ENCODE measurements around the gene BDH2. TPM values are rescaled to one million over a fixed set of nuclear protein-coding genes. Genes with fewer than 3 reads are reported as not detected.
A peak's percentile ranks its signal among the peaks of the same experiment; 100 is the strongest.

Gene BDH2
- total RNA-seq (2014; rRNA removed; shearing (Covaris generic)) = 36.5 and 60.0 TPM in 2 replicates
- polyA plus RNA-seq (2016; fragmentation: Nextera tagmentation; extraction: Ambion mirVana) = 66.4 and 73.9 TPM in 2 replicates
- long read RNA-seq, transcript BDH2-201 (10 exons, 1,126 nt) = major isoform, 37 of 52 reads
- long read RNA-seq, partial matches to known transcripts = 2 of 52 reads
- long read RNA-seq, other reads (novel, unspliced or antisense) = 9 of 52 reads

DNA sequence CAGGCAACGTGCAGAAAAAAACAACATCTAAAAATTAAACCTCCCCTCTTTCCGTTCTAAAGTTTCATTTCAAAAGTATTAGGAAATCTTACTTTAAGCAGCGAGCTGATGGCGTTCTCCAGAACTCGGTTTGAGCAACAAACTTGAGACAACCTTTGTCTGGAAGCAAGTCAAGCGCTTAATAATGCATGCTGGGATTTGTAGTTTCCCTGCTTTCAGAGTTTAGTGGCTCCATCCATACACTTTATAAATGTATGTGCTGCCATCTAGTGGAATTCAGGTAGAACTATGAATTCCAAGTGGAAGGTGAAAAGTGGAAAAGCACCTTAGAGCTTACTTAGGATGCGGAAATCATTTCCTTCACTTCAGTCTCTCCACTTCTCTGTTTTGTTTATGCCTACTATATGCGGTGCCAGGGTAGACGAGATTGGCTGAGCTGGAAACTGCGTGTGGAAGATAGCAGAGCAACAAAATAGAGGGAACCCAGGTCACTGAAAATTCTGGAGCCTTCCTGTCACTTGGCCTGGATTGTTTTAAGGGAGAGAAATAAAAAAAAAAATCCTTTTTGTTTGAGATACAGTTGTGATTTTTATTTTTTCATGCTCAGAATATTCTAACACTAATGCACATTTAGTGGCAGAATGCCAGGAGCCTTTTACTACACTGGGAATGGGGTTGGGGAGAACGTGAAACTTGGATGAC, at the start of gene BDH2:
Gene BDH2 (minus strand): TSS at position 144 of the 702 bp plus-strand sequence. CDS start 3,580 bp downstream, outside the sequence.
- H3K4me2 ChIP-seq = peak within 1 kb of the TSS; percentile 64
- H4K20me1 ChIP-seq (replicated peaks; ENCODE audit: insufficient read depth) = no peaks in the 10 kb centered on the region
- Mint-ChIP-seq H3K9me3 (no peaks in the 10 kb centered on the region), H3K27me3 (ENCODE audit: insufficient read depth, low read depth, poor library complexity) (no peaks in the 10 kb centered on the region), H3K27ac (peak within 1 kb of the TSS; percentile 75), H3K4me3 (peak within 1 kb of the TSS; percentile 82), H3K4me1 (peaks cover 13% of the 10 kb centered on the region), H3K36me3 (ENCODE audit: low read depth) (peaks cover 3% of the 10 kb centered on the region; the same call in 1 of the 3 replicates)
- ATAC-seq = peak; percentile 94
- H3K27ac ChIP-seq (ENCODE audit: low read depth) = no peak within 1 kb of the TSS
- peak; percentile 66 for TF ChIP-seq POLR2AphosphoS5 (IDR thresholded peaks at IDR 0.05; ENCODE audit: low read depth)
- TF ChIP-seq JUNB (IDR thresholded peaks at IDR 0.05; ENCODE audit: unreplicated experiment) = no peak
- TF ChIP-seq EZH2 (IDR thresholded peaks at IDR 0.05; ENCODE audit: low read depth, unreplicated experiment) = no peak
- TF ChIP-seq, protein P1, sequence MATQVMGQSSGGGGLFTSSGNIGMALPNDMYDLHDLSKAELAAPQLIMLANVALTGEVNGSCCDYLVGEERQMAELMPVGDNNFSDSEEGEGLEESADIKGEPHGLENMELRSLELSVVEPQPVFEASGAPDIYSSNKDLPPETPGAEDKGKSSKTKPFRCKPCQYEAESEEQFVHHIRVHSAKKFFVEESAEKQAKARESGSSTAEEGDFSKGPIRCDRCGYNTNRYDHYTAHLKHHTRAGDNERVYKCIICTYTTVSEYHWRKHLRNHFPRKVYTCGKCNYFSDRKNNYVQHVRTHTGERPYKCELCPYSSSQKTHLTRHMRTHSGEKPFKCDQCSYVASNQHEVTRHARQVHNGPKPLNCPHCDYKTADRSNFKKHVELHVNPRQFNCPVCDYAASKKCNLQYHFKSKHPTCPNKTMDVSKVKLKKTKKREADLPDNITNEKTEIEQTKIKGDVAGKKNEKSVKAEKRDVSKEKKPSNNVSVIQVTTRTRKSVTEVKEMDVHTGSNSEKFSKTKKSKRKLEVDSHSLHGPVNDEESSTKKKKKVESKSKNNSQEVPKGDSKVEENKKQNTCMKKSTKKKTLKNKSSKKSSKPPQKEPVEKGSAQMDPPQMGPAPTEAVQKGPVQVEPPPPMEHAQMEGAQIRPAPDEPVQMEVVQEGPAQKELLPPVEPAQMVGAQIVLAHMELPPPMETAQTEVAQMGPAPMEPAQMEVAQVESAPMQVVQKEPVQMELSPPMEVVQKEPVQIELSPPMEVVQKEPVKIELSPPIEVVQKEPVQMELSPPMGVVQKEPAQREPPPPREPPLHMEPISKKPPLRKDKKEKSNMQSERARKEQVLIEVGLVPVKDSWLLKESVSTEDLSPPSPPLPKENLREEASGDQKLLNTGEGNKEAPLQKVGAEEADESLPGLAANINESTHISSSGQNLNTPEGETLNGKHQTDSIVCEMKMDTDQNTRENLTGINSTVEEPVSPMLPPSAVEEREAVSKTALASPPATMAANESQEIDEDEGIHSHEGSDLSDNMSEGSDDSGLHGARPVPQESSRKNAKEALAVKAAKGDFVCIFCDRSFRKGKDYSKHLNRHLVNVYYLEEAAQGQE (IDR thresholded peaks at IDR 0.05; ENCODE audit: unreplicated experiment) = no peak
- TF ChIP-seq, protein P2, sequence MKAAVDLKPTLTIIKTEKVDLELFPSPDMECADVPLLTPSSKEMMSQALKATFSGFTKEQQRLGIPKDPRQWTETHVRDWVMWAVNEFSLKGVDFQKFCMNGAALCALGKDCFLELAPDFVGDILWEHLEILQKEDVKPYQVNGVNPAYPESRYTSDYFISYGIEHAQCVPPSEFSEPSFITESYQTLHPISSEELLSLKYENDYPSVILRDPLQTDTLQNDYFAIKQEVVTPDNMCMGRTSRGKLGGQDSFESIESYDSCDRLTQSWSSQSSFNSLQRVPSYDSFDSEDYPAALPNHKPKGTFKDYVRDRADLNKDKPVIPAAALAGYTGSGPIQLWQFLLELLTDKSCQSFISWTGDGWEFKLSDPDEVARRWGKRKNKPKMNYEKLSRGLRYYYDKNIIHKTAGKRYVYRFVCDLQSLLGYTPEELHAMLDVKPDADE (IDR thresholded peaks at IDR 0.05) = peak; percentile 66; the same call in 1 of the 2 replicates
- TF ChIP-seq, protein P3, sequence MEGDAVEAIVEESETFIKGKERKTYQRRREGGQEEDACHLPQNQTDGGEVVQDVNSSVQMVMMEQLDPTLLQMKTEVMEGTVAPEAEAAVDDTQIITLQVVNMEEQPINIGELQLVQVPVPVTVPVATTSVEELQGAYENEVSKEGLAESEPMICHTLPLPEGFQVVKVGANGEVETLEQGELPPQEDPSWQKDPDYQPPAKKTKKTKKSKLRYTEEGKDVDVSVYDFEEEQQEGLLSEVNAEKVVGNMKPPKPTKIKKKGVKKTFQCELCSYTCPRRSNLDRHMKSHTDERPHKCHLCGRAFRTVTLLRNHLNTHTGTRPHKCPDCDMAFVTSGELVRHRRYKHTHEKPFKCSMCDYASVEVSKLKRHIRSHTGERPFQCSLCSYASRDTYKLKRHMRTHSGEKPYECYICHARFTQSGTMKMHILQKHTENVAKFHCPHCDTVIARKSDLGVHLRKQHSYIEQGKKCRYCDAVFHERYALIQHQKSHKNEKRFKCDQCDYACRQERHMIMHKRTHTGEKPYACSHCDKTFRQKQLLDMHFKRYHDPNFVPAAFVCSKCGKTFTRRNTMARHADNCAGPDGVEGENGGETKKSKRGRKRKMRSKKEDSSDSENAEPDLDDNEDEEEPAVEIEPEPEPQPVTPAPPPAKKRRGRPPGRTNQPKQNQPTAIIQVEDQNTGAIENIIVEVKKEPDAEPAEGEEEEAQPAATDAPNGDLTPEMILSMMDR (conservative IDR thresholded peaks at IDR 0.05; ENCODE audit: low read depth in 2 of 2) = peak; percentile 79 to 82
- TF ChIP-seq, protein P4, sequence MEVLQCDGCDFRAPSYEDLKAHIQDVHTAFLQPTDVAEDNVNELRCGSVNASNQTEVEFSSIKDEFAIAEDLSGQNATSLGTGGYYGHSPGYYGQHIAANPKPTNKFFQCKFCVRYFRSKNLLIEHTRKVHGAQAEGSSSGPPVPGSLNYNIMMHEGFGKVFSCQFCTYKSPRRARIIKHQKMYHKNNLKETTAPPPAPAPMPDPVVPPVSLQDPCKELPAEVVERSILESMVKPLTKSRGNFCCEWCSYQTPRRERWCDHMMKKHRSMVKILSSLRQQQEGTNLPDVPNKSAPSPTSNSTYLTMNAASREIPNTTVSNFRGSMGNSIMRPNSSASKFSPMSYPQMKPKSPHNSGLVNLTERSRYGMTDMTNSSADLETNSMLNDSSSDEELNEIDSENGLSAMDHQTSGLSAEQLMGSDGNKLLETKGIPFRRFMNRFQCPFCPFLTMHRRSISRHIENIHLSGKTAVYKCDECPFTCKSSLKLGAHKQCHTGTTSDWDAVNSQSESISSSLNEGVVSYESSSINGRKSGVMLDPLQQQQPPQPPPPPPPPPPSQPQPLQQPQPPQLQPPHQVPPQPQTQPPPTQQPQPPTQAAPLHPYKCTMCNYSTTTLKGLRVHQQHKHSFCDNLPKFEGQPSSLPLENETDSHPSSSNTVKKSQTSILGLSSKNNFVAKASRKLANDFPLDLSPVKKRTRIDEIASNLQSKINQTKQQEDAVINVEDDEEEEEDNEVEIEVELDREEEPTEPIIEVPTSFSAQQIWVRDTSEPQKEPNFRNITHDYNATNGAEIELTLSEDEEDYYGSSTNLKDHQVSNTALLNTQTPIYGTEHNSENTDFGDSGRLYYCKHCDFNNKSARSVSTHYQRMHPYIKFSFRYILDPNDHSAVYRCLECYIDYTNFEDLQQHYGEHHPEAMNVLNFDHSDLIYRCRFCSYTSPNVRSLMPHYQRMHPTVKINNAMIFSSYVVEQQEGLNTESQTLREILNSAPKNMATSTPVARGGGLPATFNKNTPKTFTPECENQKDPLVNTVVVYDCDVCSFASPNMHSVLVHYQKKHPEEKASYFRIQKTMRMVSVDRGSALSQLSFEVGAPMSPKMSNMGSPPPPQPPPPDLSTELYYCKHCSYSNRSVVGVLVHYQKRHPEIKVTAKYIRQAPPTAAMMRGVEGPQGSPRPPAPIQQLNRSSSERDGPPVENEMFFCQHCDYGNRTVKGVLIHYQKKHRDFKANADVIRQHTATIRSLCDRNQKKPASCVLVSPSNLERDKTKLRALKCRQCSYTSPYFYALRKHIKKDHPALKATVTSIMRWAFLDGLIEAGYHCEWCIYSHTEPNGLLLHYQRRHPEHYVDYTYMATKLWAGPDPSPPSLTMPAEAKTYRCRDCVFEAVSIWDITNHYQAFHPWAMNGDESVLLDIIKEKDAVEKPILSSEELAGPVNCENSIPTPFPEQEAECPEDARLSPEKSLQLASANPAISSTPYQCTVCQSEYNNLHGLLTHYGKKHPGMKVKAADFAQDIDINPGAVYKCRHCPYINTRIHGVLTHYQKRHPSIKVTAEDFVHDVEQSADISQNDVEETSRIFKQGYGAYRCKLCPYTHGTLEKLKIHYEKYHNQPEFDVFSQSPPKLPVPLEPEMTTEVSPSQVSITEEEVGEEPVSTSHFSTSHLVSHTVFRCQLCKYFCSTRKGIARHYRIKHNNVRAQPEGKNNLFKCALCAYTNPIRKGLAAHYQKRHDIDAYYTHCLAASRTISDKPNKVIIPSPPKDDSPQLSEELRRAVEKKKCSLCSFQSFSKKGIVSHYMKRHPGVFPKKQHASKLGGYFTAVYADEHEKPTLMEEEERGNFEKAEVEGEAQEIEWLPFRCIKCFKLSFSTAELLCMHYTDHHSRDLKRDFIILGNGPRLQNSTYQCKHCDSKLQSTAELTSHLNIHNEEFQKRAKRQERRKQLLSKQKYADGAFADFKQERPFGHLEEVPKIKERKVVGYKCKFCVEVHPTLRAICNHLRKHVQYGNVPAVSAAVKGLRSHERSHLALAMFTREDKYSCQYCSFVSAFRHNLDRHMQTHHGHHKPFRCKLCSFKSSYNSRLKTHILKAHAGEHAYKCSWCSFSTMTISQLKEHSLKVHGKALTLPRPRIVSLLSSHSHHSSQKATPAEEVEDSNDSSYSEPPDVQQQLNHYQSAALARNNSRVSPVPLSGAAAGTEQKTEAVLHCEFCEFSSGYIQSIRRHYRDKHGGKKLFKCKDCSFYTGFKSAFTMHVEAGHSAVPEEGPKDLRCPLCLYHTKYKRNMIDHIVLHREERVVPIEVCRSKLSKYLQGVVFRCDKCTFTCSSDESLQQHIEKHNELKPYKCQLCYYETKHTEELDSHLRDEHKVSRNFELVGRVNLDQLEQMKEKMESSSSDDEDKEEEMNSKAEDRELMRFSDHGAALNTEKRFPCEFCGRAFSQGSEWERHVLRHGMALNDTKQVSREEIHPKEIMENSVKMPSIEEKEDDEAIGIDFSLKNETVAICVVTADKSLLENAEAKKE (CRISPR knock-in tag; IDR thresholded peaks at IDR 0.05) = no peak
- no peak for TF ChIP-seq ZNF331 (CRISPR knock-in tag; IDR thresholded peaks at IDR 0.05; ENCODE audit: low read depth)
- no peak for TF ChIP-seq ZNF114 (CRISPR knock-in tag; IDR thresholded peaks at IDR 0.05)
- no peak for TF ChIP-seq STAT1 (IDR thresholded peaks at IDR 0.05; ENCODE audit: unreplicated experiment)
- H3K4me3 ChIP-seq = peak within 1 kb of the TSS; percentile 47
- H3K4me1 ChIP-seq (ENCODE audit: insufficient read depth) = no peaks in the 10 kb centered on the region
- no peaks in the 10 kb centered on the region for H3K79me2 ChIP-seq (replicated peaks; ENCODE audit: insufficient read depth)
- no peaks in the 10 kb centered on the region for H3F3A ChIP-seq (replicated peaks; ENCODE audit: low read depth)
- H2AFZ ChIP-seq = no peak within 1 kb of the TSS
- H3K9me2 ChIP-seq (ENCODE audit: insufficient read depth) = no peaks in the 10 kb centered on the region
- H3K36me3 ChIP-seq (ENCODE audit: insufficient read depth) = no peaks in the 10 kb centered on the region
- H3K27me3 ChIP-seq (ENCODE audit: insufficient read depth) = no peaks in the 10 kb centered on the region
- DNase-seq (ENCODE audit: low spot score) = peak; percentile 98
